GM12873 (cell line): Measurements from ENCODE around the gene SCCPDH.

ENCODE experiments used
- TF ChIP-seq, protein P1 (sequence below): IDR thresholded peaks from 2 replicates; pipeline ENCODE4 v1.5.1; 2012; ENCODE audit warnings: low read depth, mild to moderate bottlenecking, moderate library complexity, low read length, control low read depth; ENCODE audit not compliant: insufficient read depth; ENCODE audit errors: missing control alignments

SCCPDH gene, protein sequence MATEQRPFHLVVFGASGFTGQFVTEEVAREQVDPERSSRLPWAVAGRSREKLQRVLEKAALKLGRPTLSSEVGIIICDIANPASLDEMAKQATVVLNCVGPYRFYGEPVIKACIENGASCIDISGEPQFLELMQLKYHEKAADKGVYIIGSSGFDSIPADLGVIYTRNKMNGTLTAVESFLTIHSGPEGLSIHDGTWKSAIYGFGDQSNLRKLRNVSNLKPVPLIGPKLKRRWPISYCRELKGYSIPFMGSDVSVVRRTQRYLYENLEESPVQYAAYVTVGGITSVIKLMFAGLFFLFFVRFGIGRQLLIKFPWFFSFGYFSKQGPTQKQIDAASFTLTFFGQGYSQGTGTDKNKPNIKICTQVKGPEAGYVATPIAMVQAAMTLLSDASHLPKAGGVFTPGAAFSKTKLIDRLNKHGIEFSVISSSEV

GRCh38 chr1:246724016-246724730, at the start of gene SCCPDH:
SCCPDH (plus strand) TSS chr1:246724409; CDS start chr1:246724423, 14 bp downstream.
- TF ChIP-seq, protein P1, sequence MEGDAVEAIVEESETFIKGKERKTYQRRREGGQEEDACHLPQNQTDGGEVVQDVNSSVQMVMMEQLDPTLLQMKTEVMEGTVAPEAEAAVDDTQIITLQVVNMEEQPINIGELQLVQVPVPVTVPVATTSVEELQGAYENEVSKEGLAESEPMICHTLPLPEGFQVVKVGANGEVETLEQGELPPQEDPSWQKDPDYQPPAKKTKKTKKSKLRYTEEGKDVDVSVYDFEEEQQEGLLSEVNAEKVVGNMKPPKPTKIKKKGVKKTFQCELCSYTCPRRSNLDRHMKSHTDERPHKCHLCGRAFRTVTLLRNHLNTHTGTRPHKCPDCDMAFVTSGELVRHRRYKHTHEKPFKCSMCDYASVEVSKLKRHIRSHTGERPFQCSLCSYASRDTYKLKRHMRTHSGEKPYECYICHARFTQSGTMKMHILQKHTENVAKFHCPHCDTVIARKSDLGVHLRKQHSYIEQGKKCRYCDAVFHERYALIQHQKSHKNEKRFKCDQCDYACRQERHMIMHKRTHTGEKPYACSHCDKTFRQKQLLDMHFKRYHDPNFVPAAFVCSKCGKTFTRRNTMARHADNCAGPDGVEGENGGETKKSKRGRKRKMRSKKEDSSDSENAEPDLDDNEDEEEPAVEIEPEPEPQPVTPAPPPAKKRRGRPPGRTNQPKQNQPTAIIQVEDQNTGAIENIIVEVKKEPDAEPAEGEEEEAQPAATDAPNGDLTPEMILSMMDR: no peak

- TF ChIP-seq, protein P1: no peak
Observed at GRCh38 chr1:246677842-246678241, 46.4 kb upstream of the SCCPDH start.

DNA sequence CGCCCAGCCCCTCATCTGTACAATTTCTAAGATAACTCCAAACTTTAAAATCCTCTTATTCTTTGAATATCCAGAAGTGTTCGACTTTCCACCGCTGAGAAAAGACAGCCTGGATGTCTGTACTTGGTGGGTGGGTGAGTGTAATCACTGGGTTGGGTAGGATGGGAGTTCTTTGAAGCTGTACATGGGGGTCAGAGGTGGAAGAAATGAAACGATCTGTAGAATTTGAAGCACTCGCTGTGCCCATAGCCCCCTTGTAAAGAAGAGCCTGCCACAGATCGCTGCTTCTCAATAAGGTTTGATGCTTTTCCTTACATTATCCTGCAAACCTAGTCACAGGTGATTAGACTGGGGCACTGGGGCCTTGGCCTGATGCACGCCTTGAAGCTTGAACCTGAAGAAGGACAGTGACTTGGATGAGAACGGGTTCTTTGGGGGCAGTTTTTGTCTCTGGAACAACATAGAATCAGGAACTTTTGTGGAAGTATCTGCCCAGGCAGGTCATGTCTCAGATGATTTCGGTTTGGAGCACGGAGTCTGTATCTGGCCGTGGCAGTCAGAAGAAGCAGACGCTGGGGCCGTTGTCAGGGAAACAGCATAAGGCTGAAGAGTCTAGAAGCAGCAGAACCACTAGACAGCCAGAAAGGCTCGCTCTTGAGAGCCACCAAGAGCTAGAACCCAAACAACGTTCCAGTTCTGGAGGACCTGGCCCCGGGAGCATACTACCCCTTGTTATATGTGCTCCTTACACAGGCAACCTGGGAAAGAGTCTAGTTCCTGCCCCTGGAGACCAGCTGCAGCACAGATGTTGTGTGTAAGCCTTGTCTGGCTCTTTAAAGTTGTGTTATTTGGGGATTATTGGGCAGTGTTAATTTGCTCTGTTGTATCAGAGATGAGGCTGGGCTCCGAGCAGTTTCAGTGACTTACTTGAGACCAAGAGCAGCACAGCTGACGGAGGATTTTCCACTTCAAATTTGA, 45.1 kb upstream of the SCCPDH start:
- TF ChIP-seq, protein P1: no peak

DNA sequence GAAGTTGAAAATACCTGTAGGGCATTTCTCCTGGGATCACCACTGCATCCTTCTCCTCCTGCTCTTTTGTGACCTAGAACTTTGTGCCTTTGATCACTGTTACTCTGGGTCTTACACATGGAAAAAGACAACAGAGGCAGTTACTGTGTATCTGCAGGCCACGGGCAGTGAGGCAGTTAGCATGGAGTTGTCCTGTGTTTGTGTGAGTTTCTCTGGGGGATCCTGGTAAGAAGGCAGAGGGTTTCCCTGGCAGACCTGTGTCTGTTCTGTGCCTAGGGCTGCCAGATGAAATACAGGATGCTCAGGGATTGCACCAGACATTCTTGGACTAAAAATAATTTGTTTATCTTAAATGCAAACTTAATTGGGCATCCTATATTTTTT, 44.4 kb upstream of the SCCPDH start:
- TF ChIP-seq, protein P1: no peak

- TF ChIP-seq, protein P1: no peak
Observed at GRCh38 chr1:246680190-246680589, 44.0 kb upstream of the SCCPDH start.

- TF ChIP-seq, protein P1: no peak
Observed at GRCh38 chr1:246680696-246681130, 43.5 kb upstream of the SCCPDH start.
